GM18502 (cell line): ENCODE results near the gene COL19A1.

ENCODE experiments used
- ATAC-seq: cut with Tn5 transposase; IDR thresholded peaks from one replicate; pipeline ENCODE4 v1.9.1; 2021; ENCODE audit warnings: mild to moderate bottlenecking; ENCODE audit not compliant: unreplicated experiment, poor library complexity

Gene COL19A1

DNA sequence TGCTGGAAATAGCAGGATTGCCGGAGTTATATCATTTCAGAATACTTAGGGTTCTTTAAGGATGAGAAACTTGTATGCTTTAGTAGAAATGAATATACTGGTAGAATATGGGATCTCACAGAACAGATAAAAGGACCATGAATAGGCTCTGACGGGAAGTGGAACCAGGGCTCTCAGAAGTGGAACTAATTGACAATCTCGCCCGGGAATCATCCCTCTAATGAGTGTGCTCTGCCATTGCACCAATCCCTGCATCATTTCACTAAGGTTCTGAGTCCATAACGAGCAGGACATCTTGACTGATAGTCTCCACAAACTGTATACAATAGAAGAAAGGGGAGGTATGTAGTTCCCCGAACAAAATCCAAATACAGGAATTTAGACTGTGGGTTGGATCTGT is 286.4 kb downstream of the COL19A1 start:
- no peak for ATAC-seq

DNA sequence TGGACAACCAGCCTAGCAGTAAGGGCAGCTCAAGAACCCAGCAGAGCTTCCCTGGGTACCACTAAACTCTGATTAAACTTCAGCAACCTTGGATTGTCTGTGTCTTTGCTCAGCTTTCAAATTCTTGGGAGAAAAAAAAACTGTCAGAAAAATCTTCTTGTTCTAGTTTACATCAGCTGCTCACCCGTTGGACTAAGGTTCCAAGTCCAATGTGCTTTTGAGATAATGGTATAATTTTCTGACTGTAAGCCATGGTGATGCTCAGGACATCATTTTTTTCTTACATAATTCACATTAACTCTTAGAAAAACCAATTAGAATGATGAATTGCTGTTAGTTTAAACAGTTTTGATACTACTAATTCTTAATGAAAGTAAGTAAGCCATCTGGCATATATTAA is 290.7 kb downstream of the COL19A1 start:
- ATAC-seq = no peak

DNA sequence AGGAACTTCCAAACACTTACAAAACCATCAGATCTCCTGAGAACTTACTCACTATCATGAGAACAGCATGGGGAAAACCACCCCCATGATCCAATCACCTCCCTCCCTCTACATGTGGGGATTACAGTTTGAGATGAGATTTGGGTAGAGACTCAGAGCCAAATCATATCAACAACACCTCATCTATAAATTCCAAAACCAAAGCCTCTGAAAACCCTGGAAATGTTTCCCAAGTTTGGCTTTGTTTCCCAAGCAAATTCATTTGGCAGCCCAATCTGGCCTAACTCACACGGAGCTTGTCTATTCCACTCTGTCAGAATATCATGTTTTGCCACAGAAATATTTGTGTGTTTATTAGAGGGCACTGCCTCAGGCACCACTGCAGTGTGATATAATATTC is 293.9 kb downstream of the COL19A1 start:
- no peak for ATAC-seq

DNA sequence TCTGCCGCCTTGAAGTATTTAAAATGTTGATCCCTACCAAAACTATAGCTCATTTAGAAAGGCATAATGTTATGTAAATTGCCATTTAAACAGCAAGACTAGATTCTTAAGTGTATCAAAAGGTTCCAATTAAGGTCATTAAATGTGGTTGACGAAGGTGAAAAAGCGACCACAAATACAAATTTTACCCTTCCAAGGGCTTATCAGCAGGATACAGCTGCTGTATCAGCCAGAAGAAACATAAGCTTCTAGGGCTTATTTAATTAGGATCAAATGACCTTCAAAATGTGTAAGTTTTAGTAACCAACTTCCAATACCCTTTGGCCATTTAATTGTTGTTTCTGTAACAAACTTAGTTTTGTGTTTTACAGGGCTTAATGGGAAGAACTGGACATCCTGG is 296.6 kb downstream of the COL19A1 start:
- ATAC-seq = no peak

DNA sequence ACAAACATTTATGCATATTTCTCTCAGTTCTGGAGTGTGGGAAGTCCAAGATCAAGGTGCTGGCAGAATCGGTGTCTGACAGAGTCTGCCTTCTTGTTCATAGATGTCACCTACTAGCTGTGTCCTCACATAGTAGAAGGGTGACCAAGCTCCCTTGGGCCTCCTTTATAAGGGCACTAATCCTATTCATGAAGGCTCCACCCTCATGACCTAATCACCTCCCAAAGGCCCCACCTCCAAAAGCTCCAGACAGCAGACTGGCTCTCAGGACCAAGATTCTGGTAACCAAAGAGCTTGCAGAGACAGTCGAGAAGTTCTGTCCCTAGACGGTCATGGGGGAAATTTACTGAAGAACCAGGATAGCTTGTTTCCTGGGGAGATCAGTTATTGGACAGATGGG is 297.4 kb downstream of the COL19A1 start:
- no peak for ATAC-seq

DNA sequence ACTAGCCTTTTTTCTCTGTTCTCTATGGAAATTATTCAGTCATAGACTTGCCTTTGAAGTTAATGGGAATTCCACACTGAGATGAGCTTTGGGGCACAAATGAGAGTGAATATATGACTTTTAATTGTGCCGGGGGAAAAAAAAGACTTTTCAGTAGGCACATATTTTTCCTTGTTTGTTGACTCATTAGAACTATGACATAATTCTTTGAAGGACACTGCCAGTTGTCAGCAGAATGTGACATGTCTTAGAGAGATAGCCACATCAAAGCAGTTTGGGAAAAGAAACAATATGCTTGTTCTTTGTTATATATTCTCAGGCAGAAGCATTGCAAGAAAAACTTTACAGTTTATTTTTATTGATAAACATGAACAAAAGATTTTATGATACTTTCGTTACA is 298.2 kb downstream of the COL19A1 start:
- ATAC-seq = no peak

DNA sequence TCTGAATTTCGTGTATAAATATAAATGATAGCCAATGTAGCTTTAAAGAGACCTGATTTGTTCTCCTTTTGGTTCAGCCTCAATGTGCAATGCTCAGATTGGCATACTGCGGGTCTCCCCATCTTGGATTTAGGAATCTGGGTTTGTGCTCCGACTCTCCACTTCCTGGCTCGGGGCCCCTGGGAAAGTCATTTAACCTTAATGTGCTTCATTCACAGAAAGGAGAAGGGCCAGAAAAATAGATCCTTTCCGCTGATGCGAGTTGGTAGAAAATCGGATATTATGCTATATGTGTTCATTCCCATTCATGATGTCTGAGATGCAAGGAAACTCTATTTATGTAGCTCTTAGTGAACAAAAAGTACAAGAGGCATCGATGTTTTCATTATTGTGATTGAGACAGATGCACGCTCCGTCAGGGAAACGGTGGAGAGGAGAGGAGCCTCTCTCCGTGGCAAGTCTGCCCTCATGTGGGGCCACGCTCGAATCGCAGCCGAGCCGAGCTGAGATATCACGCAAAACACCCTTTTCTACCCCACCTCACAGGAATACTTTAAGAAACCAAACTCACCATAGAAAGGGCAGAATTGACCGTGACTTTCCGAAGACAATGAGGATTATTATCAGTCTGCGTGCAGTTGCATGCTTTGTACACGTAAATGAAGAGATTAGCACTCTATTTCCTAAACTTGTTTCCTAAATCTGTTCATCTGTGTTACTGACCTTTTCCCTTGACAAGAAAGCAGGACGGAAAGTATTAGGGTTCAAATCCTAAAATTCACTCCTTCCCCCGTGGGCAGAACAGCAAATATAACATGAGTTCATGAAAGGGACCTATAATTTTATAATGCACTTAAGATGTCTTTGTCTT is 300.0 kb downstream of the COL19A1 start:
- peak; percentile 97 for ATAC-seq

DNA sequence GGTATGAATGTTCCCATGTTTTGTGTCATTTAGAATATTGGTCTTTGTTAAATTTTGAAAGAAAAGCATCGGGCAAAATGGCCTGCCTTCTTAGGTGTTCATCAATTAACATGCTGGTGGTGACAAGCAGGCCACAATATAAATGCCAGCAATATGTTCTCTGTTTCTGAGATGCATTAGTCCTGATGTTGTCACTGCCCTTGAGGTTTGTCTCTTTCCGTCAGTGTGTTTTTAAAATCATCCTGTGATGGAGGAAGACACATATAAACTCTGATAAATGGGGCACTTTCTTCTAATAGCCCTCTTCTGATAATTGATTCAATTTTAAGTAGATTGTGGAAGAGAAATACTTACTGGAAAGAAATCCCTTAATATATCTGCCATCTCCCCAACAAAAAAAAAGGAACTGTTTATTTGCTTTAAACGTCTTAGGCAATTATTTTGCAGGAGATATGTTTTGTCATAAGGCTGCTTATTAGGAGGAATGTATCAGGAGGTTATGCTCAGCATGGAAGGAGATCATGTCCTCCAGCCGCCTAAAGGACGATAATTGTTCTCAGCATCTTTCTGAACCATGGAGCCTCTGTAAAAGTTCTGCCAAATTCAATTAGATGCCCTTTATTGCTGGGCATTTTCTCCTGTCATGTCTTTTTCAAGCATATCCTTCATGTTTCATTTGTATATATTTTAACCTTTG is 302.5 kb downstream of the COL19A1 start:
- ATAC-seq = no peak

DNA sequence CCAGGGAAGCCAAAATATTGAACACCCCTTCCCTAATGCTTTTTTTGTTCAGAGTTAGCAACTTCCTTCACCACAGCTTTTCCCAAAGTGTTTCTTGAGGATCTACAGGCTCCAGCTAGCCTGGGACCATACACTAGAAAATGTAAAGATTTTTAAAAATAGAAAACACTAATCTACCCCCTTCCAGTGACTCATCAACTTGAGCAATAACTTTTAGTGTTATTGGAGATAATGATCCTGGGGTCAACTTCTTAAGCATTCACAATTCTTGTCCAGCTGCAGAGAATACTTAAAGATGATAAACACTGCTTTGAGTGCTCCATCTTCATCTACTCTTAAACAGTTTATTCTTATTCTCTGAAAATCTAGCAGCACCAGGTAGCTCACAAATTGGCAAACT is 304.9 kb downstream of the COL19A1 start:
- no peak for ATAC-seq

DNA sequence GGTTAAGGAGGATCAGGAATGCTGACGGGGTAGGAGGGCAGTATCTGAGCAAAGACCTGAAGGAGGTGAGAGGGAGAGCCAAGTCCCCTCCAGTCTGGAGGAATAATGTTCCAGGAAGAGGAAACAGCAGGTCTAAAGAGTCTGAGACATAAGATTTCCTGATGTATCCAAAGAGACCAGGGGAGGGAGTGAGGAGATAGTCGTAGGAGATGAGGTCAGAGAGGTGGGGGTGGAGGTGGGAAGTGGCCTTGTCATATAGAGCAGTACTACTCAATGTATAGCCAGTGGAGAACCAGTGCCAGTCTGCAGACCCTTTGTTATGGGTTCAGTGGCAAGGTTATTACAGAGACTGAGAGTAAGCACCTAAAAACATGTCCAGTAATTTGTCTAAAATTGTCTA is 305.9 kb downstream of the COL19A1 start:
- ATAC-seq = no peak

DNA sequence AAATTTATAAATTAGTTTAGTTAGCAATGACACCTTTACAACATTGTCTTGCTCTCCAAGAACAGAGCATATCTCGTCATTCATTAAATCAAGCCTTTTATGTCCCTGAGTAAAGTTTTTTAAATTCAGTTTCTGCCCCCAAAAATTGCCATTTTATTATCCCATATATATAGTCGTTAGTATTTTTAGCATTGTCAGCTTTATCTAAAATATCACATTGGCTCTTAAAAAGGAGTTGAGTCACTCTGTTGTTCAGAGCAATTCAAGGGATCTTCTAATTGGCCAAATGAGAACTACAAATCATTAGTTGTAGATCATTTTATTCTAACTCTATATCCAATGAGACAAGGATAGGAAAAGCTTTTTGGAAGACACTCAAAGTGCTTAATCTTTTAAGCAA is 309.4 kb downstream of the COL19A1 start:
- ATAC-seq = no peak

DNA sequence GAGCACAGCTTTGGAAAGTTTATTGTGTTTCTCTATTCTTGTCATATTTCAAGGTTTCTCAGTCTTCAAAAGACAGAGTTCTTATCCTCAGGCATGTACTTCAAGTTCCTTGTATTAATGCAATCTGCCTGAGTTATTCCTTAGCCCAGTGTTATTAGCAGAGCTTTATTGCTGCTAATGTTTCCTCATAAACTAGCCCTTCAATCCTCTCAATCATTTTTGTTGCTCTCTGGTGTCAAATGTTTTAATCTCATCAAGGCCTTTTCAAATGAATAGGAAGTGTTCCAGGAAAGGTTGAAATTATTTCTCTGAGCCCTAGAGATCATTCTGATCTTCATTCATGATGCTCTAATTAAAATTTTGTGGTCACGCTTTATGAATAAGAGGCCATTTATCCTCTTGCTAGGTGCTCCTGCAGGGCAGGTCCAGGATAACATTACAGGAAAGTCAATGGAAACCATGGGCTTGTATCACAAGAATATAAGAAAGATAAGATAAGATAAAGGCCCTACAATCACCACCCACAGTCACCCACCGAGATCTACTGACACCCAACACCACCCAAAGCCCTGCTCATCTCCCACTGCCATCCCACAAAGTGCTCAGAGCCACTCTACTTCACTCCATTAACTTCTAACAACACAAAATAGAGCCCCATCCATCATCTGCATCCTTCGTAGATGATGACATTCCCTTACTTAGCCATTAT is 310.6 kb downstream of the COL19A1 start:
- no peak for ATAC-seq

DNA sequence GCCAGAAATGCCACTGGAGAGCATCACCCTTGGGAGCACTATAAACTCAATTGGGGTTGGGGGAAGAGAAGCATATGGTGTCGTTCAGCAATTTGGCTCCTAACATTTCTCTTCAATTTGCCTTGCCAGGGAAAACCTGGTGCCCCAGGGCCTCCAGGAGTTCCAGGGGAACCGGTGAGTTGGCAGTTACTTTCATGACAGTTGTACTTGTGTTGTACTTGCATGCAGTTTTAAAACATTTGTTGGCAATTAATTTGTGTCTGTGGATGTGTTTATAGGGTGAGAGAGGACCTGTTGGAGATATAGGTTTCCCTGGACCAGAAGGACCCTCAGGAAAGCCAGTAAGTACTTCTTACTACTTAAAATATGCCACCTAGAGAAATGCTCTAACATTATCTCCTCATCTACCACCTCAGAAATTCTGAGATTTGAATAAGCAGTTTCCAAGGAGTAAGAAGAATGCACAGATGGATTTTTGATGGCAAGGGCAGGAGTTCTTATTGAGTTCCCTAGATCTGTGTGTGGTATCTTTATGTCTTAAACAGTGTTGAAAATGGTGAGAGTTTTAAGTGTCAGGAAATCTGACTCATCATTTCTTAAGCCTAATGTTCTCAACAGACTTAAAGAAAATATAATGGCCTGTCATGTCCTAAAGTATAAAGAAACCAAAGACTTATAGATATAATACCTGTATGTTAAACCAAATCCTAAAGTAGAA is 314.0 kb downstream of the COL19A1 start:
- peak; percentile 16 for ATAC-seq

DNA sequence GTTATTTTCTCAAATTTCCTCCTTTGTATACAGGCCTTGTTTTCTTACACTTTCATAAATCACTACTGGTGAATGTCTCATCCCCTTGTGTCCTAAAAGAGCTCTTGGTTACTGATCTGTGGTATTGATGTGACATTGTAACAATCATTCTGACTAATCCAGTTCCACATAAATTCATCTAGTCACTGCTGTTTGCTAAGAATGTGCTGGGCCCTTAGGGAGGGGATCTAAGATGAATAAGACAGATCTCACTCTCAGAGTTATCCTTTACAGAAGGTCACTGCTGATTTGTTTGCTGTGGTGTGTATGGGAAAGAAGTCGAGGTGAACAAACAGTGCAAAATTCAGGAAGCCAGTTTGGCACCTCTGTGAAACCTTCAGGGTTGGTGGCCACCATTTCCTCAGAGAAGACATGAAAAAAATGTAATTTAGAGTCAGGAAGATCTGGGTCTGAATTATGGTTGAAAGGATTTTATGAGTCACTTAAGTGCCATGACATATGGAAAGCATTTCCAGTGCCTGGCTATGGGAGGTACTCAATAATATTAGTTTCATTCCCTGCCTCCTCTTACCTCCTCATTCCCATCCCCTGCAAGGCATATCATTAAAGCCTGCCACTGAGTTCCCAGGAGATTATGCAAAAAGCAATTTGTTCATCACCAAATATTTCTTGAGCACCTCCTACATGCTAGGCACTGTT is 314.7 kb downstream of the COL19A1 start:
- ATAC-seq = peak; percentile 78

DNA sequence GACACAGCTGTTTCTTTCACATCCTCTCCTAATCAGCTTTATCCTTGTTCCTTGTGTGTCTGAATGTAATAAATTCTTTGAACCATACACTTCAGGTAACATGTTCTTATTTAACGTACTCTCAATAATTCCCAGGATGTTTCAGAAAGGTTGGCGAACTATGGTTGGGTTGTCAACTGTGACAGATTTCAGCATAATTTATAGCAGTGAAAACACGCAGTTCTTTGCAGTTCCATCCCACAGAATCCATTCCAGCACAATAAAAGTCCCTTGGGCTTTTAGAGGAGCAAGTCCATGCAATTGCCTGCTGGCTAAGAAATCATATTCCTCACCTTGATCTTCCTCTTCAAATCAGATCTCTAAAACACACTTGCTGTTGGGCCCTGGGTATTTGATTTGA is 317.2 kb downstream of the COL19A1 start:
- no peak for ATAC-seq

DNA sequence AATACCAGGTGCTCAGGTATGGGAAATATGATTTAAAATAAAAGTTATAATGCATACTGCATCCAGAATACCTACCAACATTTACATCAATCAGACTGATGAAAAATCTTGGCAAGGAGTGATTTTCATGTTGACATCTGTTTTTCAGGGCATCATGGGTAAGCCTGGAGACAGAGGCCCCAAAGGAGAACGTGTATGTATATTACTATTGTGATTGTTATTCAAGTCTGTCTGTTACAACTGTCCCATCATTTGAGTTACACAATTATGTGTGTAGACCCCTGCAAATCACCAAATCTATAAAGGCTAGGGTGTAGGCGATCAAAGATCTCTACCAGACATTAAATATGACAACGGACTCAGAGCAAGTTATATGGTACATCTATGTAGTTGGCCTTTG is 318.4 kb downstream of the COL19A1 start:
- ATAC-seq = no peak

DNA sequence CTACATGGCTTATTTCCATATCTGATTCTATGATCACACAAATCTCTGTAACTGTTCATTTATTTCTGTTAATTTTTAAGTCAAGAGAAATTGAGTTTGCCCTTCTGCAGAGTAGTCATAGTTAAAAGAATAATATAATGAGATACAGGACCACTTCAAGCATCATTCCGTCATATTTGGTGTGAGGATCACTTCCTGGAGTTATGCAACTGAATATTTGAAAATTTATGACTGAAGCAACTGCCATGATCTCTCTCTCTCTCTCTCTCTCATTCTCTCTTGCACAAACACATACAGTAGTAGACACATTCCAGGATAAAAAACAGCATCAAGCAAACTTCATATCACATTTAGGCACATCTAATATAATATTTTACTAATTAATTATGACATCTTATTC is 320.1 kb downstream of the COL19A1 start:
- ATAC-seq = no peak

DNA sequence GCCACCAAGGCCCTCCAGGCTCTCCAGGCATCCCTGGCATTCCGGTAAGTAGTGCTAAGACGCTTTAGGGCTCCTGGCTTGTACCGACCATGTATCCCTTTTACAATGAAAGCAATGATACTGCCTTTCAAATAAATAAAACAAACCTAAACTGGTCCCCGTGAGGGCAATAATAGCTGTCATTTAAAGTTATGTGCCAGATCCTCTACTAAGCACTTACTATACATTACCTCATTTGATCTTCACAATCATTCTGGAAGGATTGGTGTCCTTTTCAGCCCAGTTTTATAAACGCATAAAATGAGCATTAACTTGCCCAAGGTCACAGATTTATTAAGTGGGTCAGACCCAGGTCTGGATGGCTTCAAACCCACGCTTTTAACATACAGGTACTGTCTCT is 321.8 kb downstream of the COL19A1 start:
- ATAC-seq = no peak

DNA sequence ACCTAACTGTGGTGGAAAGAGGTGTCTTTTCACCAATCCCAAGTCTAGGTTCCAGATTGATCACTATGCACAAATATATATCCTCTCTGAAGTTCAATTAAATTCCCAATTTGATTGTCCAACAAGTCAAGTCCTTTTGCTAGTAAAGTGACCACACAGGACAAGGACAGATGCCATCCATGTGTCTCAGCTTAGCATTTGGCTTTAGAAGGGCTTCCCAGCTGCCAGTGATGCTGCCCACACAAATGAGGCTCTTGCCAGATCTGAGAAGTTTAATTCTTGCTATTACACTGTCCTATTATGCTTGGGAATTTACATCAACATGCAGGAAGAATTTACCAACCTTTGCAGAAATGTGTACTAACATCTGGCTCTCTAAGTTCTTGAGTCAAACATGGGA is 328.1 kb downstream of the COL19A1 start:
- no peak for ATAC-seq

DNA sequence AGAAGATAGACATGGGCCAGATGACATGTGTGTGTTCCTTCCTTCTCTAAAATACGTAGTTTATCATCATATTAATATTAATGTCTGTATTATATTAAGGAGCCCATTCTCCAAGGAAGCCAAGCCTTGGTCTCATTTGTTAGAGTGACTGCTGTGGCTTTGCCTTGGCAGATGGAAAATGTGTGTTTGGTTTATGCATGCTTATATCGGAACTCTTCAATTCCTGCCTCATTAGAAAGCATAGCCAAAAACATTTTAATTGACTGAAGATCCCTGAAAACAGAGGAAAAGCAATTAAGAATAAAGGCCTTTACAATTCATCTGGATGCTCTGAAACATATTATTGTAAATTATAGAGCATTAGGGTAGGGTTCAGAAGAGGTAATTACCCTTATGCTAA is 330.2 kb downstream of the COL19A1 start:
- no peak for ATAC-seq
